HEK293 (cell line): ENCODE data around the gene STK4.

Experiments used
- CTCF ChIA-PET: fragments of 350-600 bp; formaldehyde crosslinking; extraction: SDS; loops from one replicate; lab custom pipeline; 2021; ENCODE audit warnings: antibody characterized with exemption; lab: Yijun Ruan, JAX
- POLR2A ChIA-PET: fragments of 300-600 bp; formaldehyde crosslinking; extraction: SDS; loops from one replicate; lab custom pipeline; 2020; ENCODE audit warnings: antibody characterized with exemption, inconsistent platforms; lab: Yijun Ruan, JAX
- H3K27ac ChIP-seq: fragments of 200-500 bp; sonication (Bioruptor generic); 2 replicates; pipeline ENCODE4 v1.5.1; 2014; ENCODE audit warnings: low read depth, low read length, control low read depth, inconsistent platforms; ENCODE audit errors: extremely low read depth
- H3K36me3 ChIP-seq, 2 experiments: fragments of 200-500 bp in 1 of 2; sonication (Bioruptor generic) in 1 of 2; 1 replicate in 1 of 2; 2 replicates in 1 of 2; pipeline ENCODE4 v1.5.1; 2014 to 2017; ENCODE audit warnings: inconsistent platforms in 2 of 2, low read length in 2 of 2; ENCODE audit not compliant: control insufficient read depth in 2 of 2, insufficient read depth in 1 of 2
- H3K4me1 ChIP-seq: fragments of 200-500 bp; sonication (Bioruptor generic); 2 replicates; pipeline ENCODE4 v1.5.1; 2014; ENCODE audit warnings: mild to moderate bottlenecking, low read length, inconsistent platforms; ENCODE audit not compliant: control insufficient read depth, insufficient read depth
- H3K4me3 ChIP-seq: 2 replicates; pipeline ENCODE4 v1.5.1; 2011; ENCODE audit warnings: low read depth, mild to moderate bottlenecking, control low read depth, low read length, moderate library complexity
- H3K9me3 ChIP-seq: fragments of 200-500 bp; sonication (Bioruptor generic); 2 replicates; pipeline ENCODE4 v1.5.1; 2014; ENCODE audit warnings: low read depth, low read length, inconsistent platforms; ENCODE audit not compliant: control insufficient read depth, insufficient read depth
- GLIS2 ChIP-seq: fragments of 450-650 bp; formaldehyde crosslinking; IDR thresholded peaks from 2 replicates; pipeline ENCODE4 v1.5.1; 2016; ENCODE audit warnings: missing biosample characterization, missing genetic modification characterization
- KLF1 ChIP-seq: fragments of 450-650 bp; formaldehyde crosslinking; IDR thresholded peaks from 2 replicates; pipeline ENCODE4 v1.5.1; 2016; ENCODE audit warnings: missing biosample characterization, missing genetic modification characterization
- KLF16 ChIP-seq: fragments of 450-650 bp; formaldehyde crosslinking; IDR thresholded peaks from 2 replicates; pipeline ENCODE4 v1.5.1; 2017; ENCODE audit warnings: missing biosample characterization, missing genetic modification characterization
- KLF9 ChIP-seq: fragments of 450-650 bp; formaldehyde crosslinking; IDR thresholded peaks from 2 replicates; pipeline ENCODE4 v1.5.1; 2016; ENCODE audit warnings: missing biosample characterization, missing genetic modification characterization, low read depth
- MYNN ChIP-seq: fragments of 450-650 bp; formaldehyde crosslinking; IDR thresholded peaks from 2 replicates; pipeline ENCODE4 v1.5.1; 2016; ENCODE audit warnings: missing biosample characterization, missing genetic modification characterization, borderline replicate concordance
- OVOL3 ChIP-seq: fragments of 450-650 bp; formaldehyde crosslinking; IDR thresholded peaks from 2 replicates; pipeline ENCODE4 v1.5.1; 2016; ENCODE audit warnings: missing biosample characterization, missing genetic modification characterization
- PRDM1 ChIP-seq: fragments of 450-650 bp; formaldehyde crosslinking; IDR thresholded peaks from 2 replicates; pipeline ENCODE4; 2016; ENCODE audit warnings: missing biosample characterization, missing genetic modification characterization
- SP7 ChIP-seq: fragments of 450-650 bp; formaldehyde crosslinking; IDR thresholded peaks from 2 replicates; pipeline ENCODE4 v1.5.1; 2016; ENCODE audit warnings: missing biosample characterization, missing genetic modification characterization
- WT1 ChIP-seq: fragments of 450-650 bp; formaldehyde crosslinking; IDR thresholded peaks from 2 replicates; pipeline ENCODE4 v1.5.1; 2016; ENCODE audit warnings: missing biosample characterization, missing genetic modification characterization
- ZFP3 ChIP-seq: fragments of 450-650 bp; formaldehyde crosslinking; IDR thresholded peaks from 2 replicates; pipeline ENCODE4 v1.5.1; 2016; ENCODE audit warnings: low read depth, missing biosample characterization, missing genetic modification characterization
- ZNF121 ChIP-seq: fragments of 450-650 bp; formaldehyde crosslinking; IDR thresholded peaks from 2 replicates; pipeline ENCODE4 v1.5.1; 2016; ENCODE audit warnings: missing biosample characterization, missing genetic modification characterization
- ZNF146 ChIP-seq: fragments of 450-650 bp; formaldehyde crosslinking; IDR thresholded peaks from 2 replicates; pipeline ENCODE4 v1.5.1; 2016; ENCODE audit warnings: missing biosample characterization, missing genetic modification characterization
- ZNF2 ChIP-seq: fragments of 450-650 bp; formaldehyde crosslinking; IDR thresholded peaks from 2 replicates; pipeline ENCODE4 v1.5.1; 2016; ENCODE audit warnings: missing biosample characterization, missing genetic modification characterization
- ZNF211 ChIP-seq: fragments of 450-650 bp; formaldehyde crosslinking; IDR thresholded peaks from 2 replicates; pipeline ENCODE4 v1.5.1; 2016; ENCODE audit warnings: low read depth, missing biosample characterization, missing genetic modification characterization
- ZNF266 ChIP-seq: fragments of 450-650 bp; formaldehyde crosslinking; IDR thresholded peaks from 2 replicates; pipeline ENCODE4 v1.5.1; 2016; ENCODE audit warnings: missing biosample characterization, missing genetic modification characterization, low read depth
- ZNF302 ChIP-seq: fragments of 450-650 bp; formaldehyde crosslinking; IDR thresholded peaks from 2 replicates; pipeline ENCODE4 v1.5.1; 2016; ENCODE audit warnings: missing biosample characterization, missing genetic modification characterization, low read depth
- ZNF585B ChIP-seq: fragments of 450-650 bp; formaldehyde crosslinking; IDR thresholded peaks from 2 replicates; pipeline ENCODE4 v1.5.1; 2016; ENCODE audit warnings: missing biosample characterization, missing genetic modification characterization
- ZNF600 ChIP-seq: fragments of 450-650 bp; formaldehyde crosslinking; IDR thresholded peaks from 2 replicates; pipeline ENCODE4 v1.5.1; 2016; ENCODE audit warnings: missing biosample characterization, missing genetic modification characterization
- ZNF623 ChIP-seq: fragments of 450-650 bp; formaldehyde crosslinking; IDR thresholded peaks from 2 replicates; pipeline ENCODE4 v1.5.1; 2016; ENCODE audit warnings: missing biosample characterization, missing genetic modification characterization
- ZNF629 ChIP-seq: fragments of 450-650 bp; formaldehyde crosslinking; IDR thresholded peaks from 2 replicates; pipeline ENCODE4 v1.5.1; 2017; ENCODE audit warnings: missing biosample characterization, missing genetic modification characterization
- ZNF654 ChIP-seq: fragments of 450-650 bp; formaldehyde crosslinking; IDR thresholded peaks from 2 replicates; pipeline ENCODE4 v1.5.1; 2016; ENCODE audit warnings: low read depth, missing biosample characterization, missing genetic modification characterization
- ZNF747 ChIP-seq: fragments of 450-650 bp; formaldehyde crosslinking; IDR thresholded peaks from 2 replicates; pipeline ENCODE4 v1.5.1; 2016; ENCODE audit warnings: missing biosample characterization, missing genetic modification characterization
- ZNF837 ChIP-seq: fragments of 450-650 bp; formaldehyde crosslinking; IDR thresholded peaks from 2 replicates; pipeline ENCODE4 v1.5.1; 2016; ENCODE audit warnings: missing biosample characterization, missing genetic modification characterization
- TF ChIP-seq, protein P1 (sequence below): fragments of 450-650 bp; formaldehyde crosslinking; IDR thresholded peaks from 2 replicates; pipeline ENCODE4 v1.5.1; 2016; ENCODE audit warnings: missing biosample characterization, missing genetic modification characterization
- TF ChIP-seq, protein P2 (sequence below): fragments of 450-650 bp; formaldehyde crosslinking; IDR thresholded peaks from 2 replicates; pipeline ENCODE4 v1.5.1; 2016; ENCODE audit warnings: missing biosample characterization, missing genetic modification characterization, low read depth
- TF ChIP-seq, protein P3 (sequence below): fragments of 450-650 bp; formaldehyde crosslinking; IDR thresholded peaks from 2 replicates; pipeline ENCODE4 v1.5.1; 2016; ENCODE audit warnings: missing biosample characterization, missing genetic modification characterization

Gene STK4

DNA sequence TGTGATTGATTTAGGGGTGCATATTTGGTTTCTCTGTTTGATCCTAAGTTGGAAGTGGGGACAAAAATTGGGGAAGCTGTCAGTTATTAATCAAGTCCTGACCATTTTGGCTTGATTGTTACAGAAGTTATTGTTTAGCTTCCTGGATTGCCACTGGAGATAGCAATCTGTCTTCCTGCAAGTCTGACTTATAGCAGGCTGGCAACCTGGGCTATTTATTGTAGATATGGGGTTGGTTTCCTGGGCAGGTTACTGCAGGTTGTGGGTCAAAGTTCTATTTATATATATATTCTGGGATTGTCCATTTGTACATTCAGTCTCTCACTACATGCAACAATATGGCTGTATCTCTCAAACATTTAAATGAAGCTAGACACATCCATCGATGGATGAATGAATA lies 116.8 kb downstream of the STK4 start (continued):
- TF ChIP-seq, protein P1, sequence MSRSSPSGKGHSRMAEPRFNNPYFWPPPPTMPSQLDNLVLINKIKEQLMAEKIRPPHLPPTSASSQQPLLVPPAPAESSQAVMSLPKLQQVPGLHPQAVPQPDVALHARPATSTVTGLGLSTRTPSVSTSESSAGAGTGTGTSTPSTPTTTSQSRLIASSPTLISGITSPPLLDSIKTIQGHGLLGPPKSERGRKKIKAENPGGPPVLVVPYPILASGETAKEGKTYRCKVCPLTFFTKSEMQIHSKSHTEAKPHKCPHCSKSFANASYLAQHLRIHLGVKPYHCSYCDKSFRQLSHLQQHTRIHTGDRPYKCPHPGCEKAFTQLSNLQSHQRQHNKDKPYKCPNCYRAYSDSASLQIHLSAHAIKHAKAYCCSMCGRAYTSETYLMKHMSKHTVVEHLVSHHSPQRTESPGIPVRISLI, result no peak
- TF ChIP-seq PRDM1 (no peak), ZNF146 (no peak), ZFP3 (tag by site-specific recombination) (no peak)

DNA sequence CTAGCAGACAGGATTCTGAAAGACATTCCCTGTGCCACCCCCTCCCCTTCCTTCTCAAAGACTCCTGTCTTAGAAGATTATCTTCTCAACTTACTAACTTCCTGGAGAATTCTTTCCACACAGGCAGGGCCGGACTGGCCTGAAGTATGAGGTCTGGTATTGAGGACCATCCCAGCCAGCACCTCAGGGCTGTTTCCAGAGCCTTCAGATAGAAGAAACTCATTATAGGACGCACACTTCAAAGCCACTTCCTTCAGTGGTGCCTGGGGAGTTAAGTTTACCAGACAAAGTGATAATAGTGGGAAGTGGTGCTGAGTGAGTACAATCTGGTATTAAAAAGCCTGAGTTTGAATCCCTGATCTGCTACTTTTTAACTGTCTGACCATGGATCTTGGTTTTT lies 119.0 kb downstream of the STK4 start:
- Histone ChIP-seq H3K4me1 (no peaks in the 10 kb centered on the region), H3K4me3 (no peak overlapping the region), H3K36me3 (peaks cover 0 to 28% of the 10 kb centered on the region in 2 experiments; a peak in 1 of 3 replicates), H3K9me3 (no peaks in the 10 kb centered on the region)
- CTCF ChIA-PET, result no interaction called here
- TF ChIP-seq ZNF654 (tag by site-specific recombination) (no peak), SP7 (tag by site-specific recombination) (no peak), KLF9 (tag by site-specific recombination) (no peak), ZNF629 (tag by site-specific recombination) (no peak), OVOL3 (tag by site-specific recombination) (no peak), ZNF121 (tag by site-specific recombination) (no peak), ZNF600 (tag by site-specific recombination) (no peak), KLF1 (tag by site-specific recombination) (no peak), WT1 (tag by site-specific recombination) (no peak), GLIS2 (tag by site-specific recombination) (no peak), ZNF266 (tag by site-specific recombination) (no peak), ZNF146 (no peak), ZNF837 (no peak), ZNF2 (no peak), KLF16 (tag by site-specific recombination) (no peak)
- TF ChIP-seq, protein P2, sequence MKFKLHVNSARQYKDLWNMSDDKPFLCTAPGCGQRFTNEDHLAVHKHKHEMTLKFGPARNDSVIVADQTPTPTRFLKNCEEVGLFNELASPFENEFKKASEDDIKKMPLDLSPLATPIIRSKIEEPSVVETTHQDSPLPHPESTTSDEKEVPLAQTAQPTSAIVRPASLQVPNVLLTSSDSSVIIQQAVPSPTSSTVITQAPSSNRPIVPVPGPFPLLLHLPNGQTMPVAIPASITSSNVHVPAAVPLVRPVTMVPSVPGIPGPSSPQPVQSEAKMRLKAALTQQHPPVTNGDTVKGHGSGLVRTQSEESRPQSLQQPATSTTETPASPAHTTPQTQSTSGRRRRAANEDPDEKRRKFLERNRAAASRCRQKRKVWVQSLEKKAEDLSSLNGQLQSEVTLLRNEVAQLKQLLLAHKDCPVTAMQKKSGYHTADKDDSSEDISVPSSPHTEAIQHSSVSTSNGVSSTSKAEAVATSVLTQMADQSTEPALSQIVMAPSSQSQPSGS (tag by site-specific recombination), result no peak
- TF ChIP-seq, all 188 proteins: peak for 0
- POLR2A ChIA-PET, result no interaction called here
- H3K27ac ChIP-seq, result no peak overlapping the region

DNA sequence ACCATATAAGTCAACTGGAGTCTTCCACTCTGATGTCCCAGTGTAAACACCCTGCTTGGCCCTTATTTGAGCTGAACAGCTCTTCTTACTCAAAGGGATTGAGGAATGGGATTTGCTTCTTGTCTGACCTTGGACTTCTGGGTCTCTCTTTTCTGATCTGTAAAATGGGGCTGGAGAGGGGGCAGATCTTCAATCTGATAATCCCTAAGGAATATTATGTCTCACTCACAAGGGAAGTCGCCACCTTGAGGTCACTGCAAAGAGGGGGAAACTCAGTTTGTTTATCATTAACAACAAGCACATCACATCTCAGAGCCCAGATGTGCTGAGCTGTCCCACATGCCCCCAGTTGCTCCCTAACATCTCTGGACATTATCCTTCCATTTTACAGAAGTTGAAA lies 119.6 kb downstream of the STK4 start:
- POLR2A ChIA-PET, result no interaction called here

DNA sequence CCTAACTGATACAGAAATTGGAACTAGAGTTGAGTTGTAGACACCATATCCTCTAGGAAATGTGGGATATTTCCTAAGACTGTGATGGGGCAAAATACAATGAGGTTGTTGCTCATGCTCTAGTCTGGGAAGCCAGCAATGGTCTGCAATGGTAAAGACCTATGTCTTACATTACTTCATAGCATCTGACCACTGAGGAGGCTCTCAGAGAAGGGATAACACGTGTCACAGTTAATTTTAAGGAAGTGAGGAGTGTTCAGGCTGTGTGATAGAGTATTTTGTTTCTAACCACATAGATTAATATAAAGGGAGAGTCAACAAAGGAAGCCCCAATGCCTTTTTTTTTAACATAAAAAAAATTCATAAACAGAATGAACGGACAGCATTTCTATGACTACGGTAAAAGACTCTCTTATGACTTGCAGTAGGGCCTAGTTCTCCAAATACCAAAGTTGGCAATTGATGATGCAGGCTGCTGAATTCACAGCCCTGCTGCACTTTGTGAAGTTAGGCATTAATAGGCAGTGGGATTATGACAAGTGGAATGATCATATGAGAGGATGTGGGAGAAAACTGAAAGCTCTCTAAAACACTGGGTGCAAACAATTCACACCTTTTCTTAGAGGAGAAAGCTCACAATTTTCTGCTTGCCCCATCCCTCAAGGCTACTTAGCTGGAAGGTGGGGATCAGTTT lies 120.9 kb downstream of the STK4 start:
- no peak for TF ChIP-seq ZNF623 (tag by site-specific recombination)
- TF ChIP-seq ZNF747 (tag by site-specific recombination), result no peak
- TF ChIP-seq KLF16 (tag by site-specific recombination), result no peak
- TF ChIP-seq, protein P3, sequence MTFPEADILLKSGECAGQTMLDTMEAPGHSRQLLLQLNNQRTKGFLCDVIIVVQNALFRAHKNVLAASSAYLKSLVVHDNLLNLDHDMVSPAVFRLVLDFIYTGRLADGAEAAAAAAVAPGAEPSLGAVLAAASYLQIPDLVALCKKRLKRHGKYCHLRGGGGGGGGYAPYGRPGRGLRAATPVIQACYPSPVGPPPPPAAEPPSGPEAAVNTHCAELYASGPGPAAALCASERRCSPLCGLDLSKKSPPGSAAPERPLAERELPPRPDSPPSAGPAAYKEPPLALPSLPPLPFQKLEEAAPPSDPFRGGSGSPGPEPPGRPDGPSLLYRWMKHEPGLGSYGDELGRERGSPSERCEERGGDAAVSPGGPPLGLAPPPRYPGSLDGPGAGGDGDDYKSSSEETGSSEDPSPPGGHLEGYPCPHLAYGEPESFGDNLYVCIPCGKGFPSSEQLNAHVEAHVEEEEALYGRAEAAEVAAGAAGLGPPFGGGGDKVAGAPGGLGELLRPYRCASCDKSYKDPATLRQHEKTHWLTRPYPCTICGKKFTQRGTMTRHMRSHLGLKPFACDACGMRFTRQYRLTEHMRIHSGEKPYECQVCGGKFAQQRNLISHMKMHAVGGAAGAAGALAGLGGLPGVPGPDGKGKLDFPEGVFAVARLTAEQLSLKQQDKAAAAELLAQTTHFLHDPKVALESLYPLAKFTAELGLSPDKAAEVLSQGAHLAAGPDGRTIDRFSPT (tag by site-specific recombination), result no peak
- TF ChIP-seq ZNF211 (tag by site-specific recombination), result no peak
- TF ChIP-seq MYNN, result no peak
- TF ChIP-seq ZNF585B (tag by site-specific recombination), result no peak
- Histone ChIP-seq H3K9me3 (no peaks in the 10 kb centered on the region), H3K36me3 (peaks cover 0 to 12% of the 10 kb centered on the region in 2 experiments; a peak in 1 of 3 replicates), H3K27ac (no peak overlapping the region), H3K4me1 (no peaks in the 10 kb centered on the region), H3K4me3 (no peak overlapping the region)
- ChIA-PET CTCF (interaction anchor here (1.0 to 1.2 kb wide), 3 partner anchors 9 to 76 kb away, joined by 4 to 8 read pairs (median 4); no protein-coding TSS in a partner anchor), POLR2A (no interaction called here)

More for the DNA sequence above, 119.6 kb downstream of the STK4 start:
- Histone ChIP-seq H3K4me3 (no peak overlapping the region), H3K36me3 (peaks cover 0 to 22% of the 10 kb centered on the region in 2 experiments; a peak in 1 of 3 replicates), H3K4me1 (no peaks in the 10 kb centered on the region), H3K27ac (no peak overlapping the region), H3K9me3 (no peaks in the 10 kb centered on the region)
- CTCF ChIA-PET, result interaction anchor here (1.0 to 1.2 kb wide), 3 partner anchors 10 to 75 kb away, joined by 4 to 8 read pairs (median 4); no protein-coding TSS in a partner anchor
- no peak for TF ChIP-seq ZNF302 (tag by site-specific recombination)
